Gastroesophageal sphincter (tissue), 3 donors: Measurements from ENCODE around the gene IL31.

ENCODE experiments used
- POLR2A ChIP-seq, 2 donors: fragments of 450-650 bp; IDR thresholded peaks; one replicate each; pipeline ENCODE4 v1.6.1; 2017; ENCODE audit warnings: antibody characterized with exemption in 2 of 2, mild to moderate bottlenecking in 2 of 2, moderate library complexity in 1 of 2
- POLR2AphosphoS5 ChIP-seq: sonication (generic); formaldehyde crosslinking; IDR thresholded peaks from one replicate; pipeline ENCODE4 v1.6.1; 2017; ENCODE audit warnings: antibody characterized with exemption
- TF ChIP-seq, protein P1 (sequence below), 4 experiments: fragments of 200-600 bp in 2 of 4; fragments of 450-650 bp in 2 of 4; sonication (generic) in 1 of 4; IDR thresholded peaks; one replicate each; pipeline ENCODE4 v1.5.1; 2017 to 2019; ENCODE audit warnings: antibody characterized with exemption in 4 of 4, mild to moderate bottlenecking in 2 of 4, moderate library complexity in 2 of 4

DNA sequence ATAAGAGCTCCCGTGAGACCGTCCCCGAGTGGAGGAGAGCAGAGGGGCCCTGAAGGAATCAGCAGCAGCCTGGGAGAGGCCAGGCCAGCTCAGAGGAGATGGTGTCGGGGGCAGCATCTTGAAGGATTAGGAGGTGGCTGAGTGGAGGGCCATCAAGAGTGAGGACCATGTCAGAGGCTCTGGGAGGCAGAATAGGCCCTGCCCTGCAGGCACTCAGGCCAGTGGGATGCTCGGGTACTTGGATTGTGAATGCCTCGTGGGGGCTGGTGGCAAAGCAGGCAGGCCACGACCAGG is 47.7 kb downstream of the IL31 start:
- TF ChIP-seq, protein P1, sequence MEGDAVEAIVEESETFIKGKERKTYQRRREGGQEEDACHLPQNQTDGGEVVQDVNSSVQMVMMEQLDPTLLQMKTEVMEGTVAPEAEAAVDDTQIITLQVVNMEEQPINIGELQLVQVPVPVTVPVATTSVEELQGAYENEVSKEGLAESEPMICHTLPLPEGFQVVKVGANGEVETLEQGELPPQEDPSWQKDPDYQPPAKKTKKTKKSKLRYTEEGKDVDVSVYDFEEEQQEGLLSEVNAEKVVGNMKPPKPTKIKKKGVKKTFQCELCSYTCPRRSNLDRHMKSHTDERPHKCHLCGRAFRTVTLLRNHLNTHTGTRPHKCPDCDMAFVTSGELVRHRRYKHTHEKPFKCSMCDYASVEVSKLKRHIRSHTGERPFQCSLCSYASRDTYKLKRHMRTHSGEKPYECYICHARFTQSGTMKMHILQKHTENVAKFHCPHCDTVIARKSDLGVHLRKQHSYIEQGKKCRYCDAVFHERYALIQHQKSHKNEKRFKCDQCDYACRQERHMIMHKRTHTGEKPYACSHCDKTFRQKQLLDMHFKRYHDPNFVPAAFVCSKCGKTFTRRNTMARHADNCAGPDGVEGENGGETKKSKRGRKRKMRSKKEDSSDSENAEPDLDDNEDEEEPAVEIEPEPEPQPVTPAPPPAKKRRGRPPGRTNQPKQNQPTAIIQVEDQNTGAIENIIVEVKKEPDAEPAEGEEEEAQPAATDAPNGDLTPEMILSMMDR (IDR thresholded peaks at IDR 0.05), result no peak
- TF ChIP-seq POLR2AphosphoS5, result no peak
- TF ChIP-seq POLR2A (IDR thresholded peaks at IDR 0.05), result no peak
